Measurements from ENCODE around the gene ITPA.
"Not testable (repeated sequence)": the region's sequence is repeated elsewhere in the genome, so short reads cannot be mapped to it uniquely, and the experiment has no call there.

The ITPA gene

DNA sequence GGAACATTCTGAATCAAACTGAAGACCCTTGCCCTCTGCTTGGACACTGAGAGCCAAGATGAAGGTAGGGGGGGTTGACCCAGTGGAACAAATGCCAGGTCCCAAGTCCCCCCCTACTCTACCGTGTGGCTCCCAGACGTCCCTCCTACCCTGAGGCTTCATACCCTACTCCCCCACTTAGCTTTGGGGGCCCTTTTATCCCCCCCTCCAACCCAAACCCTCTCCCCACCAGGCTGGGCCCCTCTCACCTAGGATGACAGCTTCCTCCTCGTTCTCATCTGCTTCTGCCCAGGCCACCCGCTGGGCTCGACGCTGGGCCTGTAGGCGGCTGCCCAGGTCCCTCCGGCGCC is 6.4 kb upstream of the ITPA start:
- Histone ChIP-seq H3K9me3 (no peaks in the 10 kb centered on the region), H3K4me1 (peaks cover 6% of the 10 kb centered on the region), H3K27me3 (ENCODE audit: low read depth) (no peaks in the 10 kb centered on the region), H3K4me3 (peak overlapping the region; percentile 74), H3K36me3 (replicated peaks) (peaks cover 30% of the 10 kb centered on the region)
- in situ Hi-C loops (cut with MboI; ENCODE audit: low sequenced_read_pairs), result no loop called here
- DNase-seq (ENCODE audit: low spot score in 2 of 2), result no peak

- Histone ChIP-seq H3K36me3 (replicated peaks) (peaks cover 30% of the 10 kb centered on the region), H3K4me1 (peaks cover 11% of the 10 kb centered on the region), H3K9me3 (no peaks in the 10 kb centered on the region), H3K4me3 (peak overlapping the region; percentile 74), H3K27me3 (ENCODE audit: low read depth) (no peaks in the 10 kb centered on the region)
- peak in 1 of 2 experiments; percentile 53 for DNase-seq (ENCODE audit: low spot score in 2 of 2)
- in situ Hi-C loops (cut with MboI; ENCODE audit: low sequenced_read_pairs), result no loop called here
These were observed 5.8 kb upstream of the ITPA start for GRCh38 chr20:3203315-3204123.

- H3K4me1 ChIP-seq, result peaks cover 11% of the 10 kb centered on the region
- peak within 1 kb of the TSS; percentile 74 for H3K4me3 ChIP-seq
- no peaks in the 10 kb centered on the region; the same call in 1 of the 2 replicates for H3K9me3 ChIP-seq
These were observed 5.0 kb upstream of the ITPA start, which contains the start of gene DDRGK1 for GRCh38 chr20:3204124-3204794. TSS of gene DDRGK1 (minus strand) at chr20:3204682. CDS start at chr20:3204627, 55 bp downstream.

GRCh38 chr20:3208786-3209256 is 477 bp upstream of the ITPA start:
- Histone ChIP-seq H3K4me1 (peaks cover 9% of the 10 kb centered on the region), H3K27me3 (ENCODE audit: low read depth) (no peaks in the 10 kb centered on the region), H3K9me3 (no peaks in the 10 kb centered on the region; the same call in 1 of the 2 replicates), H3K36me3 (replicated peaks) (peaks cover 19% of the 10 kb centered on the region), H3K4me3 (peak overlapping the region; percentile 91)
- DNase-seq (ENCODE audit: low spot score in 2 of 2), result no peak
- in situ Hi-C loops (cut with MboI; ENCODE audit: low sequenced_read_pairs), result no loop called here

More at GRCh38 chr20:3204124-3204794, 5.0 kb upstream of the ITPA start, which contains the start of gene DDRGK1:
- peaks cover 25% of the 10 kb centered on the region for H3K36me3 ChIP-seq (replicated peaks)
- peak; percentile 62 to 92 for DNase-seq (ENCODE audit: low spot score in 2 of 2)
- no peaks in the 10 kb centered on the region for H3K27me3 ChIP-seq (ENCODE audit: low read depth)
- in situ Hi-C loops (cut with MboI; ENCODE audit: low sequenced_read_pairs), result no loop called here

GRCh38 chr20:3209946-3210317 is 634 bp downstream of the ITPA start:
- DNase-seq (ENCODE audit: low spot score in 2 of 2), result no peak
- in situ Hi-C loops (cut with MboI; ENCODE audit: low sequenced_read_pairs), result loop anchor here (10.0 kb wide), 1 partner anchor 105 kb away; no protein-coding TSS in a partner anchor
- Histone ChIP-seq H3K36me3 (replicated peaks) (peaks cover 25% of the 10 kb centered on the region), H3K4me3 (peak overlapping the region; percentile 91), H3K27me3 (ENCODE audit: low read depth) (no peaks in the 10 kb centered on the region), H3K9me3 (no peaks in the 10 kb centered on the region; the same call in 1 of the 2 replicates), H3K4me1 (peaks cover 9% of the 10 kb centered on the region)

DNA sequence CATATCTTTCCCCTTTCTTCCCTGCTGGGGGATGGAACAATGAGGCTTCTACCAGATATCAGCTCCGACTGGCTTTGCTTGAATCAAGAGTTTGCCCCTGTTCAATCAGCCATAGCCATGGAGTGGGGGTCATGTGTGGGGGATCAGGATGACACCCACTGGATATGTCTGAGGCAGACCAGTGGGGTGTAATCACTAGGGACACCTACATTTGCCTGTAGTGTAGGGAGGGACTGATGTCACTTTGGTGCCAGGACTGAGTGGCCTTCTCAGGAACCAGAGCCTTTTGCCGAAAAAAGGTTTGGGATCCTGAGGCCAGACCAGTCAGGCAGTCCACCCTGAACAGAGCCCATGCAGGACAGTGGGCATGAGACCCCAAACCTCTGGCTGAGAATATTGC is 1.0 kb downstream of the ITPA start:
- Histone ChIP-seq H3K4me1 (peaks cover 9% of the 10 kb centered on the region), H3K4me3 (peak overlapping the region; percentile 91), H3K9me3 (no peaks in the 10 kb centered on the region; the same call in 1 of the 2 replicates), H3K27me3 (ENCODE audit: low read depth) (no peaks in the 10 kb centered on the region), H3K36me3 (replicated peaks) (peaks cover 29% of the 10 kb centered on the region)
- in situ Hi-C loops (cut with MboI; ENCODE audit: low sequenced_read_pairs), result loop anchor here (10.0 kb wide), 1 partner anchor 104 kb away; no protein-coding TSS in a partner anchor
- DNase-seq (ENCODE audit: low spot score in 2 of 2), result no peak

DNA sequence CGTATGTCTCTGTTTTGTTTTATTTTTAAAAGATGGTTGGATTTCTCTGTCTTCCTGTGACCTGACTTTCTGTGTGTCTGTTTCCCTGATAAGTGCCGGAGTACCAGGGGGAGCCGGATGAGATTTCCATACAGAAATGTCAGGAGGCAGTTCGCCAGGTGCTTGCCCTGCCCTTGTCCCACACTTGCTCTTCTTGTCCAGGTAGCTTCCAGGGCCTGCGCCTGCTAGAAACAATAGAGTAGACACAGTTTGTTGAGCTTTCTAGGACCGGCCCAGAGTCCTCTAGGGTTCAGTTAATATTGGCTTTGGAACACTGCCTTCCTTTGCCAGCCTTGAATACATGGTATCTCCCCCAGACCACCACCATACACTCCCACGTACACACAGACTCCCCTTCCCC is 3.9 kb downstream of the ITPA start:
- peaks cover 44% of the 10 kb centered on the region for H3K36me3 ChIP-seq (replicated peaks)
- H3K9me3 ChIP-seq, result no peaks in the 10 kb centered on the region; the same call in 1 of the 2 replicates
- in situ Hi-C loops (cut with MboI; ENCODE audit: low sequenced_read_pairs), result loop anchor here (10.0 kb wide), 1 partner anchor 102 kb away; no protein-coding TSS in a partner anchor
- DNase-seq (ENCODE audit: low spot score in 2 of 2), result no peak
- H3K4me3 ChIP-seq, result no peak overlapping the region
- no peaks in the 10 kb centered on the region for H3K27me3 ChIP-seq (ENCODE audit: low read depth)
- peaks cover 6% of the 10 kb centered on the region for H3K4me1 ChIP-seq

GRCh38 chr20:3215359-3215917 is 6.1 kb downstream of the ITPA start:
- not testable (repeated sequence) for H3K27me3 ChIP-seq (ENCODE audit: low read depth); H3K4me3 ChIP-seq; H3K4me1 ChIP-seq; H3K9me3 ChIP-seq; DNase-seq (ENCODE audit: low spot score in 2 of 2)
- peaks cover 60% of the 10 kb centered on the region for H3K36me3 ChIP-seq (replicated peaks)
- in situ Hi-C loops (cut with MboI; ENCODE audit: low sequenced_read_pairs), result loop anchor here (10.0 kb wide), 1 partner anchor 99 kb away; no protein-coding TSS in a partner anchor

DNA sequence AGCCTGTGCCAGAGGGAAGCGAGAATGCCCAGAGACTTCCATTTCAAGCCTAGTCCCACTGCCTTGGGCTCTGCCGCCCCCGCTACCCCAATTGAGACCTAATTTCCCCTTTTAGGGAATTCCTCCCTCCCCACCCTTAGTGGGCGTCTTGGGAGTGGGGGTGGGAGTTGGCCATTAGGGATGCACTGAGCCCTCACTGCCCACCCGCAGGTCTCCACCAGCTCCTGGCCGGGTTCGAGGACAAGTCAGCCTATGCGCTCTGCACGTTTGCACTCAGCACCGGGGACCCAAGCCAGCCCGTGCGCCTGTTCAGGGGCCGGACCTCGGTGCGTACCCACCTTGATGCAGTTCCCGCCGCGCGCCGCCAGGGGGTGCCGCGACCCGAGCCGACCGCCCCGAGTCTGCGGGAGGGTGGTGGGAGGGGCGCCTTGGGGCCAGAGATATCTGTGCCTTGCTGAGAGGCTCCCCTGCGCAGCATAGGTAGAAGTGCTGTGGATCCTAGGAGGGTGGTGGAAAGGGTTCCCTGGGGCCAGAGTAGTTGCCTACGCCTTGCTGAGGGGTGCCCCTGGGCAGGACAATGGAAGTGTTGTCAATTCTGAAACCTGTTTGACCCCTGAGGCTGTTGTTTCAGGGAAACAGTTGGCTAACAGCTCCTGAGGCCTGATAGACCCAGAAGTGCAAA is 9.2 kb downstream of the ITPA start:
- H3K27me3 ChIP-seq (ENCODE audit: low read depth), result no peaks in the 10 kb centered on the region
- H3K4me3 ChIP-seq, result no peak overlapping the region
- no peaks in the 10 kb centered on the region for H3K9me3 ChIP-seq
- H3K4me1 ChIP-seq, result no peaks in the 10 kb centered on the region
- H3K36me3 ChIP-seq (replicated peaks), result peaks cover 66% of the 10 kb centered on the region
- DNase-seq (ENCODE audit: low spot score in 2 of 2), result peak; percentile 40 to 86
- in situ Hi-C loops (cut with MboI; ENCODE audit: low sequenced_read_pairs), result loop anchor here (10.0 kb wide), 1 partner anchor 96 kb away; no protein-coding TSS in a partner anchor

DNA sequence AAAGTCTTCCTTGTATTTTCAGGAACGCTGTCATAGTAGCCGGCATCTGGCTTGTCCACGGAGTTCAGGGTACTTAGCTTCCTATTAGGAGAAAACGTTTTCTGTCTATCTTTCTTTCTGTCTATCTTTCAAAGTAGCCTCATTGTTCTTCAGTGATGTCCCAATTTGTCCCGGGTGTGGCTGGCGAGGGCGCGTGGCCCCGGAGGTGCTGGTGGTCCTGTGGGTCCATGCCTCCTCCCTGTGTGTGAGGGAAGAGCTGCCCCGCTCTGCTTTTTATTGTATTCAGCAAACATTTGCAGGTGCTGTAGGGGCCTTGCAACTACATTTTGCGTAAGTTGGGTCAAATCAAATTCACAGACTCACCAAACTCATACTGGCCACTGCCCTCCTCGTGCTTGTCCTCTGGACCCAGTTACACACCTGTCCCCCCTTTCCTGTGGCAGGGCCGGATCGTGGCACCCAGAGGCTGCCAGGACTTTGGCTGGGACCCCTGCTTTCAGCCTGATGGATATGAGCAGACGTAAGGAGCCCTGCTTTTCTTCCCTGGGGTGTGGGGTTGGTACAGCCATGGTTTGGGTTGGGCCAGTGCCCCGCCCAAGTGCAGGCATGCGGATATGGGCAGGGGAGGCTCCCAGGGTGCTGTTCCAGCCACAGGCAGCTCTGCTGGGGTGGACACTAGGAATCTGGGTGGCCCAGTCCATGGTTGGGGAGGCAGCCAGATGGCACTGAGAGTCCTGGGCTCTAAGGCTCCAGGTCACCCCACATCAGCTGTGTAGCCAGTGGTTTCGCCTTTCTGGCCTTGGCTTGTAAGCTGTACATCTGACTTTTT is 12.3 kb downstream of the ITPA start:
- in situ Hi-C loops (cut with MboI; ENCODE audit: low sequenced_read_pairs), result no loop called here
- Histone ChIP-seq H3K4me3 (no peak overlapping the region), H3K9me3 (no peaks in the 10 kb centered on the region), H3K4me1 (no peaks in the 10 kb centered on the region), H3K36me3 (replicated peaks) (peaks cover 58% of the 10 kb centered on the region), H3K27me3 (ENCODE audit: low read depth) (no peaks in the 10 kb centered on the region)
- no peak for DNase-seq (ENCODE audit: low spot score in 2 of 2)

DNA sequence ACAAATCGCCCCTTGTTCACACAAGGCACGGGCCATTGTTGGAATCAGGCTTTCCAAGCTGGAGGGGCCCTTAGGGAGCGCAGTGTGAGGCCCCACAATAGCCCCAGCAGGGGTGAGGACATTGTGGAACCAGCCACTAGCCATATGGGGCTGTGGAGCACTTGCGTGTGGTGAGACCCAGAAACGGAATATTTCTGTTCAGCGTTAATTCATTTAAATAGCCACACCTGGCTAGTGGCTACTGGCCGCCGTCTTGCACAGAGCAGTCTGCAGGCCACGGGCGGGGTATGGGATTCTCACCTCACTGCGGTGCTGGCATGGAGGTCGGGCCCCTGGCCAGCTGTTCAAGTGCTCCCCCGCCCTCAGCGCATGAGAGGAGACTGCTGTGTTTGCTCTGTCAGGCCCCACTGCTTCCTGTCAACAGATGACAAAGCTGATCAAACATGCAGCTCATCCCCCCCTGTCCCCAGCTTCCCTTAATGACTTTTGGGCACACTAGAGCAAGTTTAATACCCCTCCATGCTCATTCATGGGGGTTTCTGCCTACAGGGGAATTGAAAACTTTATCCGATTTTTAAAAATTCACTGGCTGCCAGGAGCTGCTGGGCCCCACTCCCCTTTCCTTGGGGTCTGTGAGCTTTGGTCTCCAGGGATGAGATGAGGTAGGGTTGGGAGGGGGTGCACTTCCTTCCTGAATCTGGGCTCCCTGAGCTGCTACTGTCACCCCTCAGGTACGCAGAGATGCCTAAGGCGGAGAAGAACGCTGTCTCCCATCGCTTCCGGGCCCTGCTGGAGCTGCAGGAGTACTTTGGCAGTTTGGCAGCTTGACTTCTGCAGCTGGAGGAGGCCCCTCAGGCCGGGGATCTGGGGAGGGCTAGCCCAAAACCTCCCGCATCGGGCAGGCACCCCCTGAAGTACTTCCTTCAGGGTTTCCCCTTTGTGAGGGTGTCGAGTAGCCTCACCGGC is 13.6 kb downstream of the ITPA start:
- in situ Hi-C loops (cut with MboI; ENCODE audit: low sequenced_read_pairs), result no loop called here
- H3K4me3 ChIP-seq, result no peak overlapping the region
- no peaks in the 10 kb centered on the region for H3K27me3 ChIP-seq (ENCODE audit: low read depth)
- no peak for DNase-seq (ENCODE audit: low spot score in 2 of 2)
- no peaks in the 10 kb centered on the region for H3K4me1 ChIP-seq
- peaks cover 56% of the 10 kb centered on the region for H3K36me3 ChIP-seq (replicated peaks)
- H3K9me3 ChIP-seq, result no peaks in the 10 kb centered on the region

- Histone ChIP-seq H3K36me3 (replicated peaks) (peaks cover 55% of the 10 kb centered on the region), H3K4me1 (no peaks in the 10 kb centered on the region), H3K27me3 (ENCODE audit: low read depth) (no peaks in the 10 kb centered on the region), H3K4me3 (no peak overlapping the region), H3K9me3 (no peaks in the 10 kb centered on the region)
- DNase-seq (ENCODE audit: low spot score in 2 of 2), result no peak
- in situ Hi-C loops (cut with MboI; ENCODE audit: low sequenced_read_pairs), result no loop called here
These were observed 14.3 kb downstream of the ITPA start for GRCh38 chr20:3223651-3223993.
